HepG2 (cell line): ENCODE results near the gene POU1F1. TPM values are rescaled to one million over a fixed set of nuclear protein-coding genes. Genes with fewer than 3 reads are reported as not detected.

Source experiments
- ATAC-seq: fragments of 200-7000 bp; cut with Tn5 transposase; 3 replicates; pipeline ENCODE4 v1.9.1; 2020; ENCODE audit warnings: mild to moderate bottlenecking, moderate library complexity
- Bru-seq: library from RNA; stranded (reverse); fragments of 400-500 nt; gene quantifications from one replicate; lab custom pipeline; 2021; lab: Mats Ljungman, UMichigan
- BruChase-seq, 2 experiments: library from RNA; stranded (reverse); fragments of 400-500 nt; gene quantifications; one replicate each; lab custom pipeline; 2021; lab: Mats Ljungman, UMichigan
- BruUV-seq: library from RNA; stranded (reverse); fragments of 400-500 nt; replicated peaks from 2 replicates; lab custom pipeline; 2021; lab: Mats Ljungman, UMichigan
- CTCF ChIA-PET: fragments of 300-600 bp; formaldehyde crosslinking; extraction: SDS; loops from one replicate; lab custom pipeline; 2021; ENCODE audit warnings: low total read pairs, inconsistent platforms, low intra/inter-chr PET ratio; lab: Yijun Ruan, JAX
- POLR2A ChIA-PET: fragments of 350-600 bp; sonication (Branson Sonifier 250); formaldehyde crosslinking; loops from one replicate; lab custom pipeline; 2020; ENCODE audit warnings: antibody characterized with exemption, inconsistent platforms; lab: Yijun Ruan, JAX
- DNase-seq: peaks from one replicate; pipeline ENCODE4 v3.0.0-alpha.2; 2015; ENCODE audit warnings: low spot score
- FAIRE-seq: peaks from 3 replicates; lab custom pipeline; 2011; peaks lifted over from hg19 to GRCh38; lab: Jason Lieb, UNC
- H2AFZ ChIP-seq: one replicate; pipeline ENCODE4 v1.6.1; 2011; ENCODE audit warnings: low read length, inconsistent platforms
- H3K27ac ChIP-seq: fragments of 300-600 bp; 3 replicates; pipeline ENCODE4 v1.8.0; 2011; ENCODE audit warnings: mixed run types, mild to moderate bottlenecking, mixed read lengths, low read length, inconsistent platforms; ENCODE audit not compliant: insufficient read depth; ENCODE audit errors: extremely low read length
- H3K27me3 ChIP-seq, 2 experiments: fragments of 200-600 bp in 1 of 2; 2 replicates in 1 of 2; 3 replicates in 1 of 2; pipeline versions ENCODE4 v1.6.0 to v1.8.0; 2011; ENCODE audit warnings: low read length in 2 of 2, mild to moderate bottlenecking in 2 of 2, moderate library complexity in 2 of 2, inconsistent platforms in 1 of 2; ENCODE audit not compliant: insufficient read depth in 2 of 2, control insufficient read depth in 1 of 2
- H3K36me3 ChIP-seq, 2 experiments: fragments of 200-600 bp in 1 of 2; replicated peaks in 1 of 2; 2 replicates in 1 of 2; 3 replicates in 1 of 2; pipeline versions ENCODE4 v1.5.1 to v1.8.0; 2011; ENCODE audit warnings: low read length in 2 of 2, inconsistent platforms in 1 of 2; ENCODE audit not compliant: insufficient read depth in 2 of 2, control insufficient read depth in 1 of 2
- H3K4me1 ChIP-seq: 2 replicates; pipeline ENCODE4 v1.5.1; 2012; ENCODE audit warnings: low read length, inconsistent platforms; ENCODE audit not compliant: insufficient read depth
- H3K4me2 ChIP-seq: 2 replicates; pipeline ENCODE4 v1.6.0; 2011; ENCODE audit warnings: low read depth, low read length, inconsistent platforms
- H3K4me3 ChIP-seq, 3 experiments: fragments of 200-600 bp in 1 of 3; sonication (generic), shearing (Covaris generic) in 1 of 3; replicated peaks in 1 of 3; 2 replicates each; pipeline ENCODE4 v1.5.1; 2011 to 2016; ENCODE audit warnings: low read length in 3 of 3, inconsistent platforms in 2 of 3, low read depth in 2 of 3, mild to moderate bottlenecking in 2 of 3, control low read depth in 1 of 3, mixed read lengths in 1 of 3; ENCODE audit not compliant: insufficient read depth in 1 of 3
- H3K79me2 ChIP-seq: one replicate; pipeline ENCODE4 v1.6.1; 2011; ENCODE audit warnings: low read length, inconsistent platforms; ENCODE audit not compliant: insufficient read depth
- H3K9ac ChIP-seq: 2 replicates; pipeline ENCODE4 v1.6.0; 2011; ENCODE audit warnings: mild to moderate bottlenecking, low read depth, low read length, inconsistent platforms; ENCODE audit not compliant: insufficient read depth
- H3K9me3 ChIP-seq: 2 replicates; pipeline ENCODE4 v1.5.1; 2012; ENCODE audit warnings: mild to moderate bottlenecking, low read length
- H4K20me1 ChIP-seq: 2 replicates; pipeline ENCODE4 v1.6.0; 2011; ENCODE audit warnings: inconsistent platforms, mild to moderate bottlenecking, low read length, moderate library complexity; ENCODE audit not compliant: insufficient read depth
- GMEB2 ChIP-seq: IDR thresholded peaks from 2 replicates; pipeline ENCODE4 v1.6.1; 2016; ENCODE audit warnings: missing biosample characterization, missing genetic modification reagents, low read depth
- HMG20B ChIP-seq: conservative IDR thresholded peaks from 2 replicates; pipeline ENCODE4 v1.6.1; 2016; ENCODE audit warnings: missing genetic modification reagents, missing compliant biosample characterization
- WGBS: methylation state at CpG from one replicate; pipeline ENCODE4 v1.1.6; 2017; ENCODE audit warnings: low lambda C conversion rate; 5-methylcytosine and 5-hydroxymethylcytosine counted together
- in situ Hi-C: cut with HindIII; loops from 2 replicates; pipeline ENCODE4 v1.10.0; 2017; ENCODE audit warnings: low pct_unique_long_range_greater_than_20kb; ENCODE audit not compliant: extremely low pct_ligation_motif_present
- intact Hi-C: fragments of 100-400 bp; cut with micrococcal nuclease; formaldehyde crosslinking; loops from one replicate; pipeline ENCODE4 v1.10.0; 2022; ENCODE audit not compliant: unreplicated experiment
- long read RNA-seq, 2 experiments: library from RNA in 1 of 2; library from polyadenylated mRNA in 1 of 2; stranded (forward) in 1 of 2; unstranded in 1 of 2; transcript quantifications; one replicate each; pipeline ENCODE4 v2.0.0, GENCODE V29; 2019 to 2022
- polyA minus RNA-seq, 3 experiments: library from RNA; depleted of rRNA, polyadenylated mRNA; stranded (reverse); fragments of >200 nt; gene quantifications; 2 replicates each; pipeline ENCODE4 v1.2.3, GENCODE V29; 2011; ENCODE audit warnings: low replicate concordance in 1 of 3
- polyA plus RNA-seq, 8 experiments: library from polyadenylated mRNA; depleted of rRNA in 3 of 8; stranded (reverse) in 7 of 8; unstranded in 1 of 8; fragments of >200 nt; fragmentation: Illumina TruSeq in 4 of 8; extraction: Trizol in 4 of 8; gene quantifications; 2 replicates each; pipeline versions ENCODE4 v1.2.1 to v1.2.3, GENCODE V29; 2011 to 2016; ENCODE audit warnings: low read depth in 4 of 8, missing spikeins in 1 of 8, mixed read lengths in 1 of 8; ENCODE audit not compliant: insufficient read depth in 1 of 8
- total RNA-seq, 5 experiments: library from RNA; depleted of rRNA; stranded (reverse); fragments of >200 nt; fragmentation: Illumina TruSeq; extraction: Trizol; gene quantifications; 2 replicates each; pipeline ENCODE4 v1.2.3, GENCODE V29; 2016; ENCODE audit warnings: low read depth in 1 of 5

Gene POU1F1
- not detected in 2 replicates for total RNA-seq (2016; rRNA removed; fragmentation: Illumina TruSeq; extraction: Trizol)
- not detected in 2 replicates for total RNA-seq (2016; cell fraction: cytosol; rRNA removed; fragmentation: Illumina TruSeq; extraction: Trizol; ENCODE audit: low read depth)
- not detected in 2 replicates for total RNA-seq (2016; cell fraction: insoluble cytoplasmic fraction; rRNA removed; fragmentation: Illumina TruSeq; extraction: Trizol)
- not detected in 2 replicates for total RNA-seq (2016; cell fraction: membrane; rRNA removed; fragmentation: Illumina TruSeq; extraction: Trizol)
- total RNA-seq (2016; cell fraction: nucleus; rRNA removed; fragmentation: Illumina TruSeq; extraction: Trizol): not detected in 2 replicates
- not detected in 2 replicates for polyA plus RNA-seq (2011; rRNA removed)
- polyA plus RNA-seq (2011; cell fraction: cytosol; rRNA removed): not detected in 2 replicates
- polyA plus RNA-seq (2011; cell fraction: nucleus; rRNA removed): not detected in 2 replicates
- polyA plus RNA-seq (2012): not detected in 2 replicates
- not detected in 2 replicates for polyA plus RNA-seq (2016; cell fraction: cytosol; fragmentation: Illumina TruSeq; extraction: Trizol; ENCODE audit: low read depth)
- polyA plus RNA-seq (2016; cell fraction: insoluble cytoplasmic fraction; fragmentation: Illumina TruSeq; extraction: Trizol; ENCODE audit: low read depth): not detected in 2 replicates
- not detected in 2 replicates for polyA plus RNA-seq (2016; cell fraction: membrane; fragmentation: Illumina TruSeq; extraction: Trizol; ENCODE audit: low read depth)
- not detected in 2 replicates for polyA plus RNA-seq (2016; cell fraction: nucleus; fragmentation: Illumina TruSeq; extraction: Trizol; ENCODE audit: insufficient read depth, low read depth)
- polyA minus RNA-seq (2011; rRNA and poly(A)+ RNA removed; ENCODE audit: low replicate concordance): not detected in 2 replicates
- polyA minus RNA-seq (2011; cell fraction: cytosol; rRNA and poly(A)+ RNA removed): not detected in 2 replicates
- polyA minus RNA-seq (2011; cell fraction: nucleus; rRNA and poly(A)+ RNA removed): not detected in 2 replicates
- not detected for Bru-seq, nascent RNA
- BruChase-seq, experiment 1, labeled RNA remaining after a 6-hour chase: not detected
- BruChase-seq, experiment 2, labeled RNA remaining after a 2-hour chase: not detected
- long read RNA-seq, experiment 1: 0 reads
- long read RNA-seq, experiment 2: 0 reads

GRCh38 chr3:87276484-87276883 is at the start of gene POU1F1:
Gene POU1F1, minus strand, starts transcription at chr3:87276584. Its CDS starts 122 bp downstream, at chr3:87276462.
- Histone ChIP-seq H3K4me1 (no peaks in the 10 kb centered on the region), H3K27me3 (no peaks in the 10 kb centered on the region), H3K4me2 (no peak within 1 kb of the TSS), H4K20me1 (no peaks in the 10 kb centered on the region), H3K27ac (no peak within 1 kb of the TSS), H3K79me2 (no peaks in the 10 kb centered on the region), H3K9ac (no peak within 1 kb of the TSS), H3K36me3 (no peaks in the 10 kb centered on the region), H3K4me3 (no peak within 1 kb of the TSS), H2AFZ (no peak within 1 kb of the TSS), H3K9me3 (no peaks in the 10 kb centered on the region)
- WGBS: 42% methylated on average over 6 of the region's 6 CpGs
- TF ChIP-seq GMEB2 (CRISPR knock-in tag) (no peak), HMG20B (no peak)
- ATAC-seq (no peak), FAIRE-seq (no peak), DNase-seq (no peak)
- BruUV-seq: no TSS peak
- CTCF ChIA-PET: no interaction called here
- intact Hi-C loops: no loop called here
- POLR2A ChIA-PET: no interaction called here
- in situ Hi-C loops: no loop called here
